HG03108 (cell line): ENCODE results near the gene SENP1.
"Not testable (repeated sequence)": the region's sequence is repeated elsewhere in the genome, so short reads cannot be mapped to it uniquely, and the experiment has no call there.

ENCODE experiments used
- ATAC-seq: cut with Tn5 transposase; IDR thresholded peaks from one replicate; pipeline ENCODE4 v1.9.1; 2021; ENCODE audit warnings: moderate library complexity; ENCODE audit not compliant: unreplicated experiment

Gene SENP1

GRCh38 chr12:48115957-48116356 lies 10.1 kb upstream of the SENP1 start:
- ATAC-seq, result no peak

- ATAC-seq, result not testable (repeated sequence)
These were observed 5.4 kb upstream of the SENP1 start for GRCh38 chr12:48111312-48111693.

GRCh38 chr12:48110691-48111311 lies 4.9 kb upstream of the SENP1 start:
- ATAC-seq, result no peak

- ATAC-seq, result no peak
These were observed 3.5 kb upstream of the SENP1 start for GRCh38 chr12:48109424-48109823.

- ATAC-seq, result no peak
These were observed 1.1 kb upstream of the SENP1 start for GRCh38 chr12:48106681-48107613.

- peak; percentile 20 for ATAC-seq
These were observed 485 bp downstream of the SENP1 start for GRCh38 chr12:48105321-48105866.

GRCh38 chr12:48104531-48104930 lies 1.3 kb downstream of the SENP1 start:
- no peak for ATAC-seq

GRCh38 chr12:48092611-48093010 lies 13.3 kb downstream of the SENP1 start:
- ATAC-seq, result no peak

GRCh38 chr12:48086327-48086726 lies 19.6 kb downstream of the SENP1 start:
- no peak for ATAC-seq

GRCh38 chr12:48084841-48085460 lies 20.9 kb downstream of the SENP1 start:
- ATAC-seq, result no peak

- no peak for ATAC-seq
These were observed 21.8 kb downstream of the SENP1 start for GRCh38 chr12:48084066-48084465.

GRCh38 chr12:48080821-48081220 lies 25.1 kb downstream of the SENP1 start:
- no peak for ATAC-seq

GRCh38 chr12:48080285-48080684 lies 25.6 kb downstream of the SENP1 start:
- ATAC-seq, result no peak

GRCh38 chr12:48078901-48079300 lies 27.0 kb downstream of the SENP1 start:
- no peak for ATAC-seq

- ATAC-seq, result no peak
These were observed 28.8 kb downstream of the SENP1 start for GRCh38 chr12:48077111-48077510.

- ATAC-seq, result no peak
These were observed 30.0 kb downstream of the SENP1 start for GRCh38 chr12:48075832-48076231.

GRCh38 chr12:48074266-48074665 lies 31.6 kb downstream of the SENP1 start:
- ATAC-seq, result no peak

- no peak for ATAC-seq
These were observed 33.6 kb downstream of the SENP1 start for GRCh38 chr12:48072266-48072665.

GRCh38 chr12:48071808-48072207 lies 34.1 kb downstream of the SENP1 start:
- ATAC-seq, result no peak

- no peak for ATAC-seq
These were observed 35.1 kb downstream of the SENP1 start for GRCh38 chr12:48070731-48071130.

GRCh38 chr12:48070033-48070432 lies 35.8 kb downstream of the SENP1 start:
- no peak for ATAC-seq

- ATAC-seq, result no peak
These were observed 36.6 kb downstream of the SENP1 start for GRCh38 chr12:48069241-48069640.
